Sigmoid colon (tissue), 7 donors: ENCODE results near the gene TADA1. TPM values are rescaled to one million over a fixed set of nuclear protein-coding genes. Genes with fewer than 3 reads are reported as not detected.

Experiments used
- DNase-seq: peaks from one replicate; pipeline ENCODE4 v3.0.0-alpha.2; 2019
- H3K27ac ChIP-seq, 4 donors: fragments of 200-600 bp; sonication (generic); one replicate each; pipeline ENCODE4 v1.5.1; 2016 to 2019; ENCODE audit warnings: mild to moderate bottlenecking in 1 of 4
- H3K27me3 ChIP-seq, 3 donors: fragments of 200-600 bp; sonication (generic); one replicate each; pipeline ENCODE4 v1.5.1; 2019; ENCODE audit warnings: mild to moderate bottlenecking in 1 of 3
- H3K36me3 ChIP-seq, 4 donors: fragments of 200-600 bp; sonication (generic); one replicate each; pipeline ENCODE4 v1.5.1; 2016 to 2019
- H3K4me1 ChIP-seq, 4 donors: fragments of 200-600 bp; sonication (generic); one replicate each; pipeline ENCODE4 v1.5.1; 2017 to 2019
- H3K4me3 ChIP-seq, 4 donors: fragments of 200-600 bp; sonication (generic); one replicate each; pipeline ENCODE4 v1.5.1; 2017 to 2019; ENCODE audit warnings: mild to moderate bottlenecking in 2 of 4, moderate library complexity in 1 of 4
- H3K9me3 ChIP-seq, 4 donors: fragments of 200-600 bp in 3 of 4; sonication (generic) in 3 of 4; one replicate each; pipeline versions ENCODE4 v1.5.1 to v1.6.1; 2013 to 2019
- CTCF ChIP-seq, 4 experiments: fragments of 450-650 bp in 3 of 4; fragments of 200-600 bp in 1 of 4; IDR thresholded peaks; one replicate each; pipeline ENCODE4 v1.5.1; 2016 to 2019; ENCODE audit warnings: antibody characterized with exemption in 4 of 4, mild to moderate bottlenecking in 3 of 4, moderate library complexity in 2 of 4
- EP300 ChIP-seq, 4 donors: sonication (generic); formaldehyde crosslinking; IDR thresholded peaks; one replicate each; pipeline ENCODE4 v1.6.1; 2017; ENCODE audit warnings: antibody characterized with exemption in 4 of 4
- POLR2A ChIP-seq, 2 donors: fragments of 450-650 bp; IDR thresholded peaks; one replicate each; pipeline ENCODE4 v1.6.1; 2016; ENCODE audit warnings: antibody characterized with exemption in 2 of 2, mild to moderate bottlenecking in 2 of 2, moderate library complexity in 2 of 2
- POLR2AphosphoS5 ChIP-seq, 4 donors: sonication (generic); formaldehyde crosslinking; IDR thresholded peaks; one replicate each; pipeline ENCODE4 v1.6.1; 2017; ENCODE audit warnings: antibody characterized with exemption in 4 of 4
- WGBS, 2 donors: extraction: QIAGEN DNeasy Blood & Tissue Kit; methylation state at CpG; one replicate each; pipeline ENCODE4 v1.1.7; 2013; 5-methylcytosine and 5-hydroxymethylcytosine counted together
- intact Hi-C: fragments of 100-400 bp; cut with DNase I; formaldehyde crosslinking; loops from one replicate; pipeline ENCODE4 v1.15.1; 2023
- polyA plus RNA-seq, 3 donors: library from polyadenylated mRNA; stranded (reverse); fragments of 200-250 nt; gene quantifications; one replicate each; pipeline ENCODE4 v1.2.3, GENCODE V29; 2013
- total RNA-seq, 4 donors: library from RNA; depleted of rRNA; stranded (reverse); fragments of >200 nt; gene quantifications; one replicate each; pipeline ENCODE4 v1.1.0, GENCODE V29; 2016
- donor health status: healthy with polysubstance abuse.
- donor health status: Bipolar disorder and iron deficiency.
- donor health status: healthy.

The TADA1 gene
- total and polyA plus RNA-seq, 7 donors: 7.2 to 16.4 (median 8.6) TPM

- H3K9me3 ChIP-seq: peaks cover 0 to 4% (median 1%) of the 10 kb centered on the region in 4 donors
- H3K27me3 ChIP-seq: no peaks in the 10 kb centered on the region
- TF ChIP-seq CTCF (IDR thresholded peaks at IDR 0.05): no peak
- TF ChIP-seq EP300 (IDR thresholded peaks at IDR 0.05): no peak
- no peak for TF ChIP-seq POLR2AphosphoS5 (IDR thresholded peaks at IDR 0.05)
- TF ChIP-seq POLR2A (IDR thresholded peaks at IDR 0.05): no peak
- no peaks in the 10 kb centered on the region for H3K36me3 ChIP-seq
- no peak overlapping the region for H3K27ac ChIP-seq
- intact Hi-C loops: no loop called here
- no peak for DNase-seq
- no peaks in the 10 kb centered on the region for H3K4me1 ChIP-seq
- no peak overlapping the region for H3K4me3 ChIP-seq
These were observed 48.6 kb downstream of the TADA1 start for GRCh38 chr1:166827426-166827825.

GRCh38 chr1:166822385-166822784 is 53.7 kb downstream of the TADA1 start:
- 74 to 75% methylated on average over 7 of the region's 7 CpGs for WGBS, 2 donors
- no peak for DNase-seq
- intact Hi-C loops: no loop called here
- no peaks in the 10 kb centered on the region for H3K27me3 ChIP-seq
- H3K4me1 ChIP-seq: no peaks in the 10 kb centered on the region
- TF ChIP-seq CTCF (IDR thresholded peaks at IDR 0.05): no peak
- TF ChIP-seq POLR2AphosphoS5 (IDR thresholded peaks at IDR 0.05): no peak
- TF ChIP-seq EP300 (IDR thresholded peaks at IDR 0.05): no peak
- no peak for TF ChIP-seq POLR2A (IDR thresholded peaks at IDR 0.05)
- peaks cover 0 to 4% (median 0%) of the 10 kb centered on the region in 4 donors for H3K9me3 ChIP-seq
- no peak overlapping the region for H3K4me3 ChIP-seq
- H3K36me3 ChIP-seq: no peaks in the 10 kb centered on the region
- no peak overlapping the region for H3K27ac ChIP-seq

- intact Hi-C loops: no loop called here
- H3K27ac ChIP-seq: no peak overlapping the region
- WGBS, 2 donors: 87 to 91% methylated on average over 2 of the region's 2 CpGs
- TF ChIP-seq EP300 (IDR thresholded peaks at IDR 0.05) (no peak), POLR2AphosphoS5 (IDR thresholded peaks at IDR 0.05) (no peak), CTCF (IDR thresholded peaks at IDR 0.05) (no peak), POLR2A (IDR thresholded peaks at IDR 0.05) (no peak)
- no peaks in the 10 kb centered on the region for H3K4me1 ChIP-seq
- H3K4me3 ChIP-seq: no peak overlapping the region
- H3K27me3 ChIP-seq: no peaks in the 10 kb centered on the region
- DNase-seq: no peak
- no peaks in the 10 kb centered on the region for H3K36me3 ChIP-seq
- peaks cover 0 to 4% (median 0%) of the 10 kb centered on the region in 4 donors for H3K9me3 ChIP-seq
These were observed 56.1 kb downstream of the TADA1 start for GRCh38 chr1:166819974-166820373.

- no peaks in the 10 kb centered on the region for H3K36me3 ChIP-seq
- H3K4me3 ChIP-seq: no peak overlapping the region
- TF ChIP-seq CTCF (IDR thresholded peaks at IDR 0.05): no peak
- no peak for TF ChIP-seq EP300 (IDR thresholded peaks at IDR 0.05)
- no peak for TF ChIP-seq POLR2AphosphoS5 (IDR thresholded peaks at IDR 0.05)
- no peak for TF ChIP-seq POLR2A (IDR thresholded peaks at IDR 0.05)
- no peaks in the 10 kb centered on the region for H3K27me3 ChIP-seq
- 54 to 80% methylated on average over 2 of the region's 2 CpGs for WGBS, 2 donors
- no peaks in the 10 kb centered on the region for H3K4me1 ChIP-seq
- DNase-seq: no peak
- peaks cover 0 to under 1% (median 0%) of the 10 kb centered on the region in 4 donors for H3K9me3 ChIP-seq
- intact Hi-C loops: no loop called here
- H3K27ac ChIP-seq: no peak overlapping the region
These were observed 61.5 kb downstream of the TADA1 start for GRCh38 chr1:166814611-166815010.

GRCh38 chr1:166813508-166814223 is 62.4 kb downstream of the TADA1 start:
- DNase-seq: no peak
- H3K27ac ChIP-seq: no peak overlapping the region
- TF ChIP-seq POLR2A (IDR thresholded peaks at IDR 0.05) (no peak), CTCF (IDR thresholded peaks at IDR 0.05) (no peak), EP300 (IDR thresholded peaks at IDR 0.05) (no peak), POLR2AphosphoS5 (IDR thresholded peaks at IDR 0.05) (no peak)
- H3K9me3 ChIP-seq: no peaks in the 10 kb centered on the region
- no peaks in the 10 kb centered on the region for H3K4me1 ChIP-seq
- H3K27me3 ChIP-seq: no peaks in the 10 kb centered on the region
- WGBS, 2 donors: 13 to 47% methylated on average over 2 of the region's 2 CpGs
- H3K4me3 ChIP-seq: no peak overlapping the region
- no peaks in the 10 kb centered on the region for H3K36me3 ChIP-seq
- intact Hi-C loops: no loop called here
